GM21717 (cell line): ENCODE measurements around the gene BBS1.
"Not testable (repeated sequence)": the region's sequence is repeated elsewhere in the genome, so short reads cannot be mapped to it uniquely, and the experiment has no call there.

Source experiments
- ATAC-seq: cut with Tn5 transposase; IDR thresholded peaks from one replicate; pipeline ENCODE4 v1.9.1; 2021; ENCODE audit warnings: mild to moderate bottlenecking, moderate library complexity; ENCODE audit not compliant: unreplicated experiment

BBS1 gene

GRCh38 chr11:66569076-66569475, 58.6 kb downstream of the BBS1 start:
- ATAC-seq = no peak

GRCh38 chr11:66570079-66570849, 59.8 kb downstream of the BBS1 start:
- no peak for ATAC-seq

- ATAC-seq = no peak
Observed at GRCh38 chr11:66570850-66571180, 60.4 kb downstream of the BBS1 start.

- no peak for ATAC-seq
Observed at GRCh38 chr11:66579017-66579606, 68.7 kb downstream of the BBS1 start.

GRCh38 chr11:66580803-66581202, 70.4 kb downstream of the BBS1 start:
- ATAC-seq = no peak

- no peak for ATAC-seq
Observed at GRCh38 chr11:66581261-66581660, 70.8 kb downstream of the BBS1 start.

GRCh38 chr11:66582565-66583147, 72.2 kb downstream of the BBS1 start:
- not testable (repeated sequence) for ATAC-seq
